Gastrocnemius medialis (tissue), 4 donors: Measurements from ENCODE around the gene ERVMER34-1.

Source experiments
- POLR2A ChIP-seq, 2 donors: fragments of 450-650 bp; IDR thresholded peaks; one replicate each; pipeline ENCODE4 v1.6.1; 2017; ENCODE audit warnings: antibody characterized with exemption in 2 of 2, mild to moderate bottlenecking in 2 of 2, moderate library complexity in 2 of 2
- TF ChIP-seq, protein P1 (sequence below), 5 experiments: fragments of 450-650 bp in 3 of 5; fragments of 200-600 bp in 2 of 5; sonication (generic) in 2 of 5; IDR thresholded peaks in 4 of 5; conservative IDR thresholded peaks in 1 of 5; 1 replicate in 4 of 5; 2 replicates in 1 of 5; pipeline ENCODE4 v1.5.1; 2016 to 2019; ENCODE audit warnings: antibody characterized with exemption in 5 of 5, mild to moderate bottlenecking in 3 of 5, moderate library complexity in 3 of 5

DNA sequence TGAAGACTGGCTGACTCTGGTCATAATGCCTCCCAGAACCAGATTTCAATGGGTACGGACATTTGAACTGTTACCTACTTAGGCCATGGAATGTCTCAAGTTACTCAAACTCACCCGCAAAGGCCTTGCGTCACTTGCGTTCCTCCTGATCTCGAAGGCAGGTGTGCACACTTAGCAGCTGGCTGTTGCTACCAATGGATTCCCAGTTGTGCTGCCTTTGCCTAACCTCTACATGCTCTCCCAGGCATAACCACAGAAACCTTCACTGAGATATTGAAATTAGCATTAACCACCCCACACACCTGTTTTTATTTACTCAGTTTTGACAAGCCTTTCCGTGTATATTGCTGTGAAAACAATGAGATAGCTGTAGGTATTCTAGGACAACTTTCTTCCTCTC is 2.8 kb downstream of the ERVMER34-1 start:
- TF ChIP-seq POLR2A (IDR thresholded peaks at IDR 0.05): no peak
- TF ChIP-seq, protein P1, sequence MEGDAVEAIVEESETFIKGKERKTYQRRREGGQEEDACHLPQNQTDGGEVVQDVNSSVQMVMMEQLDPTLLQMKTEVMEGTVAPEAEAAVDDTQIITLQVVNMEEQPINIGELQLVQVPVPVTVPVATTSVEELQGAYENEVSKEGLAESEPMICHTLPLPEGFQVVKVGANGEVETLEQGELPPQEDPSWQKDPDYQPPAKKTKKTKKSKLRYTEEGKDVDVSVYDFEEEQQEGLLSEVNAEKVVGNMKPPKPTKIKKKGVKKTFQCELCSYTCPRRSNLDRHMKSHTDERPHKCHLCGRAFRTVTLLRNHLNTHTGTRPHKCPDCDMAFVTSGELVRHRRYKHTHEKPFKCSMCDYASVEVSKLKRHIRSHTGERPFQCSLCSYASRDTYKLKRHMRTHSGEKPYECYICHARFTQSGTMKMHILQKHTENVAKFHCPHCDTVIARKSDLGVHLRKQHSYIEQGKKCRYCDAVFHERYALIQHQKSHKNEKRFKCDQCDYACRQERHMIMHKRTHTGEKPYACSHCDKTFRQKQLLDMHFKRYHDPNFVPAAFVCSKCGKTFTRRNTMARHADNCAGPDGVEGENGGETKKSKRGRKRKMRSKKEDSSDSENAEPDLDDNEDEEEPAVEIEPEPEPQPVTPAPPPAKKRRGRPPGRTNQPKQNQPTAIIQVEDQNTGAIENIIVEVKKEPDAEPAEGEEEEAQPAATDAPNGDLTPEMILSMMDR (IDR thresholded peaks at IDR 0.05 in 4 of 5, conservative IDR thresholded peaks at IDR 0.05 in 1 of 5): no peak
